Measurements from ENCODE around the gene TMEM255B.

The TMEM255B gene

GRCh38 chr13:113813070-113813748 lies 54.2 kb downstream of the TMEM255B start:
- peaks cover 27% of the 10 kb centered on the region for H3K4me1 ChIP-seq (ENCODE audit: control insufficient read depth, insufficient read depth, low read length)
- no peaks in the 10 kb centered on the region for H3K36me3 ChIP-seq (ENCODE audit: insufficient read depth, low read length)
- no peaks in the 10 kb centered on the region for H3K27me3 ChIP-seq (ENCODE audit: control insufficient read depth, insufficient read depth, low read length)
- H3K4me2 ChIP-seq (ENCODE audit: low read length), result no peak overlapping the region
- peaks cover 4% of the 10 kb centered on the region for H3K9me3 ChIP-seq (replicated peaks; ENCODE audit: low read length)
- no peak overlapping the region for H3K9ac ChIP-seq (ENCODE audit: low read depth, low read length)
- H3K4me3 ChIP-seq (ENCODE audit: low read length), result no peak overlapping the region

- Histone ChIP-seq H3K9ac (ENCODE audit: low read depth, low read length) (no peak overlapping the region), H3K4me3 (ENCODE audit: low read length) (no peak overlapping the region), H3K9me3 (replicated peaks; ENCODE audit: low read length) (no peaks in the 10 kb centered on the region), H3K4me1 (ENCODE audit: control insufficient read depth, insufficient read depth, low read length) (peaks cover 27% of the 10 kb centered on the region), H3K36me3 (ENCODE audit: insufficient read depth, low read length) (peaks cover 5% of the 10 kb centered on the region), H3K4me2 (ENCODE audit: low read length) (peak overlapping the region; percentile 48), H3K27me3 (ENCODE audit: control insufficient read depth, insufficient read depth, low read length) (no peaks in the 10 kb centered on the region)
Measured at GRCh38 chr13:113813749-113814434, 54.9 kb downstream of the TMEM255B start.

DNA sequence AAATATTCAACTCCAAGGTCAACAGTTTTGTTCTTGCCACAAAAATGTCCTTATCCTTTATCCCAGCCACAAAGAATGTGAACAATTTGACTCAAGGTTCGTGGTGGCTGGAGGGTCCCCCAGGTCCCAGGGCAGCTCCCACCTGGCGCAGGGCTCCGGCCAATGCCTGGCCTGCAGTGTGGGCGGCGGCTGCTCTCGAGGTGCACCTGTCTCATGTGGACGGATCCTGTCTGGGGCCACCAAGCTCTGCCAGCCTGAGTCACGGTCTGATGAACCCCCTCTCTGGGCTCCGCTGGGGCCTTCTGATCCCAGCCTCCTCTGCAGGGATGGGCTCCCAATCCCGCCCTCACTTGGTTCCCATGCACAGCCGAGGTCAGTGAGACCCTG lies 55.4 kb downstream of the TMEM255B start:
- H3K4me3 ChIP-seq (ENCODE audit: low read length), result no peak overlapping the region
- peaks cover 10% of the 10 kb centered on the region for H3K36me3 ChIP-seq (ENCODE audit: insufficient read depth, low read length)
- H3K9ac ChIP-seq (ENCODE audit: low read depth, low read length), result no peak overlapping the region

DNA sequence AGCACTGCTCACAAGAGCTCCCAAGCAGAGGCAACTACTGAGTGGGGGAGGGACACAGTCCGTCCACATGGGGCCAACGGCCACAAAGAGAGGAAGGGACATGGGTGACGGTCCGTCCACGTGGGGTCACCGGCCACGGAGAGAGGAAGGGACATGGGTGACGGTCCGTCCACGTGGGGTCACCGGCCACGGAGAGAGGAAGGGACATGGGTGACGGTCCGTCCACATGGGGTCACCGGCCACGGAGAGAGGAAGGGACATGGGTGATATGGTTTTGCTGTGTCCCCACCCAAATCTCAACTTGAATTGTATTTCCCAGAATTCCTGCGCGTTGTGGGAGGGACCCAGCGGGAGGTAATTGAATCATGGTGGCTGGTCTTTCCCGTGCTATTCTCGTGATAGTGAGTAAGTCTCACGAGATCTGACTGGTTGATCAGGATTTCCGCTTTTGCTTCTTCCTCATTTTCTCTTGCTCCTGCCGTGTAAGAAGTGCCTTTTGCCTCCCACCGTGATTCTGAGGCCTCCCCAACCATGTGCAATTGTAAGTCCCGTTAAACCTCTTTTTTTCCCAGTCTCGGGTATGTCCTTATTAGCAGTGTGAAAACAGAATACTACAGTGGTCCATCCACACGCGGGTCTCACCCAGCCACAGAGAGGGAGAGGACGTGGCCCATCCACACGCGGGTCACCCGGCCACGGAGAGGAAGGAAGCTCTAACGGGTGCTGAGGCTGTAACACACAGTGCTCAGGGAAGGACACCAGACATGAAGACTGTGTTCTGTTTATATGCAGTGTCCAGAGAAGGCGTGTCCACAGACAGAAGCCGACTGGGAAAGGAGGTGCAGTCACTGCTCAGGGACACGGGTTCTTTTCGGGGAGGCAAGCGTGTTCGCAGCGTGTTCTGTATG lies 56.4 kb downstream of the TMEM255B start:
- Histone ChIP-seq H3K4me3 (ENCODE audit: low read length) (no peak overlapping the region), H3K36me3 (ENCODE audit: insufficient read depth, low read length) (peaks cover 19% of the 10 kb centered on the region), H3K9me3 (replicated peaks; ENCODE audit: low read length) (no peaks in the 10 kb centered on the region), H3K4me2 (ENCODE audit: low read length) (no peak overlapping the region), H3K9ac (ENCODE audit: low read depth, low read length) (no peak overlapping the region), H3K4me1 (ENCODE audit: control insufficient read depth, insufficient read depth, low read length) (peaks cover 37% of the 10 kb centered on the region), H3K27me3 (ENCODE audit: control insufficient read depth, insufficient read depth, low read length) (no peaks in the 10 kb centered on the region)

More for the DNA sequence above, 55.4 kb downstream of the TMEM255B start:
- Histone ChIP-seq H3K27me3 (ENCODE audit: control insufficient read depth, insufficient read depth, low read length) (no peaks in the 10 kb centered on the region), H3K9me3 (replicated peaks; ENCODE audit: low read length) (no peaks in the 10 kb centered on the region), H3K4me2 (ENCODE audit: low read length) (peak overlapping the region; percentile 48), H3K4me1 (ENCODE audit: control insufficient read depth, insufficient read depth, low read length) (peaks cover 27% of the 10 kb centered on the region)

DNA sequence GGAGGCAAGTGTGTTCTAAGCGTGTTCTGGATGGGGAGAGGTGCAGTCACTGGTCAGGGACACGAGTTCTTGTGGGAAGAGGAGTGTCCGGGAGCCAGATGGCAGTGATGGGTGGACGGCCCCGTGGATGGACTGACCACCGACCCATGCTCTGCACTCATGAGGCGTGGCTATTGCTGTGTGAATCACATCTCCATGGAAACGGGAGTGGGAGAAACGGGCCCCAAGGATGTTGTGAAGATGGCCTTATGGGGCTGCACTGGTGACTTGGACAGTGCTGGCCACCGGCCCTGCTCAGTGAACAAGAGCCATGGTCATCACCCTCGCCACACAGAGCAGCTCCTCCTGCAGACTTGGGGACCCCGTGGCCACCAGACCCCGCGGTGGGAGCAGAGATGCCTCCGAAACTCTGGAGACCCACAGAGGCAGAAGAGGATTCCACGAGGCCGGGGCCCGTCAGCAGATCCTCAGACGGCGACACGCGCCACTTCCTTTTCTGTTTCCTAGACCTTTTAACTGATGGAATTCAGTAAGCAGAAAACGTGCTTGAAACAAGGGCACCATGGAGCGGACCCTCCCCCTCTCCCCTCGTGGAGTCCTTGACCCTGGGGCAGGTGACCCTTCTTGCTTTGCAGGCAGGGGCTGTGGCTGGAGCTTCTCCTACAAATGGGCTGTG lies 57.4 kb downstream of the TMEM255B start:
- no peaks in the 10 kb centered on the region for H3K27me3 ChIP-seq (ENCODE audit: control insufficient read depth, insufficient read depth, low read length)
- H3K9ac ChIP-seq (ENCODE audit: low read depth, low read length), result no peak overlapping the region
- peaks cover 45% of the 10 kb centered on the region for H3K4me1 ChIP-seq (ENCODE audit: control insufficient read depth, insufficient read depth, low read length)
- no peak overlapping the region for H3K4me2 ChIP-seq (ENCODE audit: low read length)
- no peaks in the 10 kb centered on the region for H3K9me3 ChIP-seq (replicated peaks; ENCODE audit: low read length)
- peaks cover 21% of the 10 kb centered on the region for H3K36me3 ChIP-seq (ENCODE audit: insufficient read depth, low read length)
- H3K4me3 ChIP-seq (ENCODE audit: low read length), result no peak overlapping the region

GRCh38 chr13:113816946-113817859 lies 58.2 kb downstream of the TMEM255B start:
- Histone ChIP-seq H3K4me2 (ENCODE audit: low read length) (no peak overlapping the region), H3K9me3 (replicated peaks; ENCODE audit: low read length) (no peaks in the 10 kb centered on the region), H3K36me3 (ENCODE audit: insufficient read depth, low read length) (peaks cover 28% of the 10 kb centered on the region), H3K4me3 (ENCODE audit: low read length) (no peak overlapping the region), H3K9ac (ENCODE audit: low read depth, low read length) (no peak overlapping the region), H3K4me1 (ENCODE audit: control insufficient read depth, insufficient read depth, low read length) (peaks cover 54% of the 10 kb centered on the region), H3K27me3 (ENCODE audit: control insufficient read depth, insufficient read depth, low read length) (no peaks in the 10 kb centered on the region)

DNA sequence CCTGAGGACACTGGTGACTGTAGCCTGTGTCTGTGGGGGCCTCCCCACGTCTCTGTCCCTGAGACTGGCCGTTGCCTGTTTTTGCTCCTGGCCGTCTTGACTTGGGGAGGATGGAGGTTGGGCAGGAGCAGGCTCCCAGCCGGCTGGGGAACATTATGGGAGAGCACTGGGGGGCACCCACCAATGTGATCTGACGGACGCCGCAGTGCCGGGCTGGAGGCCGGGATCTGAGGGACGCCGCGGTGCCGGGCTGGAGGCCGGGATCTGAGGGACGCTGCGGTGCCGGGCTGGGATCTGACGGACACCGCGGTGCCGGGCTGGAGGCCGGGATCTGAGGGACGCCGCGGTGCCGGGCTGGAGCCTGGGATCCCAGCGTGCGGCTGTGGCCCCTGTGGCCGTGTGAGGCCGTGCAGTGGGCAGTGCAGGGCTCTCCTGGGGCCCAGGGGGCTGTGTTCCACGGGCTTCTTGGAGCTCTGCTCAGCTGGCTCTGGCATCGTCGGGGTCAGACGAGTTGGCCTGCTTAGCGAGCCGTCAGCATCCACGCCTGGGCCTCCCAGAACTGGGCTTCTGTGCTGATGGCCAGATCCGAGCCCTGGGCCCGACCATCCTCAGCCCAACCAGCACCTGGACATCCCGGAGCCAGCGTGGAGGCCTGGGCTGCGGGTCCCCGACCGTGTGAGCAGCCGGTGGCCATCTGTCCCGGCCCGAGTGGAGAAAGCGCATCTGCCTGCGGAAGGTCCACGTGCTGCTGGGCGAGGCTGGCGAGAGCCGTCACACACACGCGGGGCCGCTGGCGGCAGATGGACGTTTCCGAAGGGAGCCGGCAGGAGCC lies 59.0 kb downstream of the TMEM255B start:
- no peak overlapping the region for H3K9ac ChIP-seq (ENCODE audit: low read depth, low read length)
- H3K4me3 ChIP-seq (ENCODE audit: low read length), result no peak overlapping the region
- no peak overlapping the region for H3K4me2 ChIP-seq (ENCODE audit: low read length)
- peaks cover 36% of the 10 kb centered on the region for H3K36me3 ChIP-seq (ENCODE audit: insufficient read depth, low read length)
- H3K4me1 ChIP-seq (ENCODE audit: control insufficient read depth, insufficient read depth, low read length), result peaks cover 58% of the 10 kb centered on the region
- no peaks in the 10 kb centered on the region for H3K27me3 ChIP-seq (ENCODE audit: control insufficient read depth, insufficient read depth, low read length)
- H3K9me3 ChIP-seq (replicated peaks; ENCODE audit: low read length), result no peaks in the 10 kb centered on the region

DNA sequence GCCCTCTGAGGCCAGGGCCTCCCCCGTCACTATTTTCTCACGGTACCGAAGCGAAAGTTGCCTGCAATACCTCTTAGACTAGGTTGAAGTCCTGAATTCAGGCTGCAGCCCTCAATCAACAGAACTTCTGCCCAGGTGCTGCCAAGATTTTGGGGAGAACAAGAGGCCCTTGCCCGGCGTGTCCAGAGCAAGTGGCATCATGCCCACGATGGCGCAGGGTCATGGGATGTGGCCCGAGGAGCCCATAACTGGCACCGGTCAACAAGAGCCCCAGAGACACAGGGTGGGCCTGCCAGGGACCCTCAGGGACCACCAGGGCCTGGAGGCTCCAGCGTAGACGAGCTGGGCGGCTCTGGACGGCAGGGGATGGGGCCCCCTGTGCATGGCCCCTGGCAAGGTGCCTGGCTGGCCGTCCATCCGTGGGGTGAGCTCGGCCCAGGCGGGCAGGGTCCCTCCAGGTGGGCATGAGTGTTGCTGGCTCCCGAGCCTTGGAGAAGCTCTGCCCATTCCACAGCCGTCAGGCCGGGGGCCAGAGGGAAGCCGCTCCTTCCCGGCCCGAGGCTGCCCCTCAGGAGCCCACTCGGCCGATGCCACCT lies 59.8 kb downstream of the TMEM255B start:
- H3K4me3 ChIP-seq (ENCODE audit: low read length), result no peak overlapping the region
- H3K4me1 ChIP-seq (ENCODE audit: control insufficient read depth, insufficient read depth, low read length), result peaks cover 55% of the 10 kb centered on the region
- H3K4me2 ChIP-seq (ENCODE audit: low read length), result no peak overlapping the region
- H3K27me3 ChIP-seq (ENCODE audit: control insufficient read depth, insufficient read depth, low read length), result no peaks in the 10 kb centered on the region
- H3K9me3 ChIP-seq (replicated peaks; ENCODE audit: low read length), result no peaks in the 10 kb centered on the region
- H3K9ac ChIP-seq (ENCODE audit: low read depth, low read length), result no peak overlapping the region
- peaks cover 44% of the 10 kb centered on the region for H3K36me3 ChIP-seq (ENCODE audit: insufficient read depth, low read length)

DNA sequence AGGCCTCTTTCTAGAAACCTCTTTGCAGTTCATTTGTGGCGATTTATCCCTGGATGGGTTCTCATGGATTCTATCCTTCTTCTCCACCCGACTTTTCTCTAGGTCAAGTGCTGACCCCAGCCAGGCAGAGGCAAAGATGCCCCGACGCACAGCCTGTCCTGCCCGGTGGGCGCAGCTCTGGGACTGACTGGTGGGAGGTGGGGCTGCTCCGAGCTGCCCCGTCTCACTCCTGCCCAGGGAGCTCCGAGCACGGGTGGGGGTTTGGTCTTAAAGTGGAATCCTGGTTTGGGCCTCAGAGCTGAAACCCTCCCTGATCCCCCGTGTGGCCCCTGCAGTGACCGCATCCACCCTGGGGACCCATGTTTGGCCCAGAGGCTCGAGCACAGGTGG lies 60.3 kb downstream of the TMEM255B start:
- Histone ChIP-seq H3K27me3 (ENCODE audit: control insufficient read depth, insufficient read depth, low read length) (no peaks in the 10 kb centered on the region), H3K9me3 (replicated peaks; ENCODE audit: low read length) (no peaks in the 10 kb centered on the region), H3K4me2 (ENCODE audit: low read length) (no peak overlapping the region), H3K4me3 (ENCODE audit: low read length) (no peak overlapping the region), H3K4me1 (ENCODE audit: control insufficient read depth, insufficient read depth, low read length) (peaks cover 49% of the 10 kb centered on the region), H3K36me3 (ENCODE audit: insufficient read depth, low read length) (peaks cover 49% of the 10 kb centered on the region), H3K9ac (ENCODE audit: low read depth, low read length) (no peak overlapping the region)
